ENCODE measurements around the gene KLF16.

Gene KLF16

DNA sequence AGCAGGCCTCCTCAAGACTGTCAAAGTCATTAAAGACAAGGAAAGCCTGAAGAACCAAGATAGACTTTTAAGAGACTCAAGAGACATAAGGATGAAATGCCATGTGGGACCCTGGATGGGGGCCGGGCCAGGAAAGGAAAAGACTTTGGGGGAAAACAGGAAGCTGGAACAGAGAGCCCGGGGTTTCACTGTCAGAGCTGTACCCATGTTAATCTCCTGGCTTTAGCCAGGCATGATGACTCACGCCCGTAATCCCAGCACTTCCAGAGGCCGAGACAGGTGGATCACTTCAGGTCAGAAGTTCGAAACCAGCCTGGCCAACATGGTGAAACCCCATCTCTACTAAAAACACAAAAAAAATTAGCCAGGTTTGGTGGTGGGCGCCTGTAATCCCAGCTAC, 5.6 kb upstream of the KLF16 start:
- DNase-seq (ENCODE audit: low read depth in 3 of 3): no peak

GRCh38 chr19:1867349-1867724, 4.0 kb upstream of the KLF16 start:
- no peak for DNase-seq (ENCODE audit: low read depth in 3 of 3)

DNA sequence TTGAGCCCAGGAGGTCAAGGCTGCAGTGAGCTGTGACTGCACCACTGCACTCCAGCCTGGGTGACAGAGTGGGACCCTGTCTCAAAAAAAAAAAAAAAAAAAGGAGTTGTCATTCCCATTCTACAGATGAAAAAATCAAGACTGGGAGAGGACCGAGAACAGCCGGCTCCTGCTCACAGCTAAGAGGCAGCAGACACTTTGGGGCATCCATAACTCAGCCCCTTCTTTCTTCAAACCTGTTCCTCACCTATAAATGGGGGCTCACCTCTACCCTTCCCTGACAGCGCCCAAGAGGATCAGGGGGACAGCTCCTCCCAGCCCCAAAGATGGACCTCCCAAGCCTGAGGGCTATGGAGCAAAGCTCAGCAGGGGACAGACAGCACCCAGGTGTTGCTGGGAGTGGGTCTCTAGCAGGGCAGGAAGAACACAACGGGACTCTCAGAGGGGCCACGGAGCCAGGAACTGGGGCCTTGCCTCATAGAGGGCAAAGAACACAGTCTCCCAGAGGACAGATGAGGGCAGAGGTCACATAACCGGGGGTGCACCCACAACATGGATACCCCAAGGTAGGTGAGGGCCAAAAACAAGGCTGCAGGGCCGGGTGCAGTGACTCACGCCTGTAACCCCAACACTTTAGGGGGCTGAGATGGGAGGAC, 3.4 kb upstream of the KLF16 start:
- DNase-seq (ENCODE audit: low read depth in 3 of 3): no peak

DNA sequence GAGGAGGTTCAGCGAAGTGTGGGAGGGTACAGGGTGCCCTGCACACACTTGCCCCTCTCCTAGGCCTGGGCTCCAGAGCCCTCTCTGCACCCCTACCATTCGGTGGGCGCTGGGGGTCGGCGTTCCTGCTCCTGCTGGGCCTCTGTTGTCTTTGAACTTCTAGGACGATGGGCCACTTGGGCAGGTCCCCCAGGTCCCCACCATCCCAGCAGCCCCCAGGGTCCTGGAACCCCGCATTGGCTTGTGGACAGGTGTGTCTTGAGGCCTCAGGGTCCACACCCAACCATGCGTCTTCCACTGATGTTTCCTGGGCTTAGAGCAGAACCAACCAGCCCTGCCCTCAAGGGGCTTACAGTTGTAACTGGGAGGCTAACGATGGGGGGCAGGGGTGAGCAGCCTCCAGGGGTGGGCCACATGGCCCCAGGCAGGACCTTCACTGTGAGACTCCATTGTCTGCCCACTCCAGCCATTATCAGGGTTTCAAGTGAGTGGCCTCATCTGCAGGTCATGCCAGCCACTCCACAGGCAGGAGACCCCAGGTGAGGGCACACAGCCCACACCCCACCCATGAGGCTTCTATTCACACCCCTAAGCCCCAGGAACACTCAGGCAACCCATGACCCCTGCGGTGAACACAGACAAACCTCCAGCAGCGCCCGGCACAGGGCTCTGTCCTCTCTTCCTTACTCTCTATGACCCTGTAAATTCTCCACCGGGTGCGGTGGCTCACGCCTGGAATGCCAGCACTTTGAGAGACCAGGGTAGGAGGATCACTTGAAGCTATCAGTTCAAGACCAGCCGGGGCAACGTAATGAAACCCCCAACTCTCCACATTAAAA, 2.0 kb upstream of the KLF16 start:
- no peak for DNase-seq (ENCODE audit: low read depth in 3 of 3)

DNA sequence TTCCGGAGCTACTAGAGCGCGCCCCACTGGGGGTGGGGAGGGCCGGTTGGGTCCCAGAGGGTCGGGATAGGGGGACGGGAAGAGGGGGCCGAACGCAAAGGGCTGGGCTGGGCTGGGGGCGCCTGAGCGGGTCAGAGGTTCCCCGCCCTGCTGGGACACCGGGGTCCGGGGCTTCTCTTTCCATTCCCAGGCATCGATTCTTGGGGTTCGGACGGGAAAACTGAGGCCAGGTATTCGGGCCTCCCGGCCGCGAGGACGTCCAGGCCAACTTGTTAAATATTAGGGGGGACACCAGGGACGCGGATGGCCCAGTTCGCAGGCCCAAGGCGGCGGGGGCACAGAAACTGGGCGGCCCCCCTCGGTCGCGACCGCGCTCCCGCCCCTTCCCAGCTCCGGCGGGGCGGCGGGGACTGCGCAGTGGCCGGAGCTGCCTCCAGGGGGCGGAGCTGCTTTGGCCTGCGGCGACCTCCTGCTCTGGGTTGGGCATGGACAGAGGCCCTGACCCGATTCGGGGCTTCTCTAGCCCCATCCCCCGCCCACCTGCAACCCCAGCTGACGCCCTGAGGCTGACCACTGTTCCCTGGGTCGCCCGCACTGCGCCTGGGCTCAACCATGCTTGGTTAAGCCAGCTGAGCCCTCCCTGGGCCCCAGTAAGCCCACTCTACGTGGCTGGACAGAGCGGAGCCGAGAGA, 1.2 kb upstream of the KLF16 start:
- peak in 2 of 3 experiments; percentile 37 to 55 for DNase-seq (ENCODE audit: low read depth in 3 of 3)

DNA sequence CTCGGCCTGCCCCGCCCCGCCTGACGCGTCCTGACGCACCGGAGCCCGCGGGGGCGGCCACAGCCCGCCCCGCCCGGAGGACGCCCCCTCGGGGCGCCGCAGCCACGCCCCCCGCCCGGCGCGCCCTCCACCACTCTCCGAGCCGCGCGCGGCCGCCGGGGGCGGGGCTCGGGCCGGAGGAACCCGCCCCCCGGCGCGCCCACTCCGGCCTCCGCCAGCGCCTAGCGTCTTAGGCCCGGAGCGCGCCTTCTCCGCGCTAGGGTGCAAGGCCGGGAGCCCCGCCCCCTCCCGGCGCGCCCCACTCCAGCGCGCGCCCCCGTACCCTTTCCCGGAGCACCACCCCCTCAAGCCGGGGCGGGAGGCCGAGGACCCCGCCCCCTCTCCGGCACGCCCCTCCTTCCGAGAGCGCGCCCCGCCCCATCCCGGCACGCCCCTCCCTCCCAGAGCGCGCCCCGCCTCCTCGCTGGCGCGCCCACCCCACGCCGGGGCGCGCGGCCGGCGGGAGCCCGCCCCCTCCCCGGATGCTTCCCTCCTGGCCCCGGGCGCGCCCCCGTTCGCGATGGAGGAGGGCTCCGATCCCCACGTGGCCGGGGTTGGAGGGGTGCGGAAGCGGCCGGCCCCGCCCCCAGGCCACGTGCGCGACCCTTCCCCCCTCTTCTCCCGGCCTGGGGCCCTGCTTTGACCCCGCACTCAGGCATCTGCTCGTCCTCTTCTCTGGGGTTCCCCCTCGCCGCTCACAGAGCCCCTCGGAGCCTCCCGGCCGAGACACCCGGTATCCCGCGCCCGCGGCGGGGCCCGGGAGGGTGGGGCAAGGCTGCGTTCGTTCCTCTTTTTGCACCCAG, 480 bp upstream of the KLF16 start:
- DNase-seq (ENCODE audit: low read depth in 3 of 3): peak; percentile 90 to 92 (median 91)

DNA sequence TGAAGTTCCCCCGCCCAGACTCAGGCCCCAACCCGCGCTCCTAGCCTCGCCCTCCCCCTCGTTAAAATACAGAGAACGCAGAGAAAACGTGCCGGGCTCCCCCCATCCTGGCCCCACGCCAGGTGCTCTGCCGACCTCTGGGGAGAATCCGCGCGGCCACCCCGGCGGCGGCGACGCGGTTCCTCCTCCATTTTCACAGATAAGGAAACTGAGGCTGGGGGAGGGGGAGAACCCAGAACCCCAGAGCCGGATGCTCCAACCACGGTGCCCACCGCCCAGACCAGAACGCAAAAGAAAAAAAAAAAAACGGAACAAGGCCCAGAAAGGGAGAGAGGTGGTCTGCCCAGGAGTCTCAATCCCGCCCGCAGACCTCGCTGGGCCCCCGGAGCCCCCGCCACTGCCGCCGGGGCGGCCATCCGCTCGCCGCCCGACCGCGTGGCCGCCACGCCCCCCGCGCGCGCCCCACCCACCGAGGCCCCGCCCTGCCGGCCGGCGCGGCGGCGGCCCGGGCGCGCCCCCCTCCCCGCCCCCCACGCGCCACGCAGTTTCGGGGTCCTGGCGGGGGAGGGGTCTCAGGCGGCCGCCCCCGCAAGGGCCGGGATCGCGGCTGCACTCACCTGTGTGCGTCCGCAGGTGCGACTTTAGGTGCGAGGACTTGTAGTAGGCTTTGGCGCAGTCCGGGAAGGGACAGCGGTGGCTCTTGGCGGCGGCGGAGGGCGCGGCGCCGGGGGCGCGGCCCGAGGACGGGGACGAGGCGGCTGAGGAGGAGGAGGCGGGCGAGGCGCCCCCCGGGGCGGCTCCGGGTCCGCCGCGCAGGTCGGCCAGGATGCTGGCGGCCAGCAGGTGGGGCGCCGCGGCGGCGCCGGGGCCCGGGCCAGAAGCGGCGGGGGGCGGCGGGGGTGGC, 703 bp downstream of the KLF16 start:
- DNase-seq (ENCODE audit: low read depth in 3 of 3): peak in 1 of 3 experiments; percentile 58

DNA sequence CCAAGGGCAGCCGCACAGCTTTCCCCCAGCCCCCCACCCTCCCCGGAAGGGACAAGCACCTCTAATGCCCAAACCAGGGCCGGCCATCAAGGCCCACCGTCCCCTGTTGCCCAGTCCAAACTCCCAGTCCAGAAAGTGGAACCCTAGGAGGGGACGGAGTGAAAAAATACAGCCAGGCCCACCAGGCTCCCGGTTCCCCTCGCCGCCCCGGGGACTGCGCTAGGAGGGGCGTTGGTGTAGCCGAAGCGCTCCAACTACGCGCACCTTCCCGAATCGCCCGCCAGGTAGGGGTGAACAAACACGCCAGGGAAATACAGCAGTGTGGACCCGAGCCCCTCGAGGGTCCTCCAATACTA, 1.3 kb downstream of the KLF16 start:
- no peak for DNase-seq (ENCODE audit: low read depth in 3 of 3)

DNA sequence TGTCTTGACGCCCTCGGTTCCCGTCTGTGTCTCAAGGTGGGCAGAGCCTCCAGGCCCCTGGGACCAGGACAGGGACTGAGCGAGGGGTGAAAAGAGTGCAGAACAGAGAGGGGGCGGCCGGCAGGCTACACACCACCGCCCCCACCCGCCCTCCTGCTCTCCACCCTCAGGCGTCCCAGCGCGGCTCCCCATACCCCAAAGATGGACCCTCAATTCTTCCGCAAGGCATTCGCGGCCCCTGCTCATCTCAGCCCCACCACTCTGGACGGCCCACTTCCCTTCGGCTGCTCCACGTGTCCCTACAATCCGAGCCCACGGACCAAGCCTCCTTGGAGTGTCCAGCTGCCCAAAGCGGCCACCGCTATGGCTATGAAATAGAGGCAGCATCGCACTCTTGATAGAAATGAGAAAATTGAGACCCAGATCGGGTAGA, 1.8 kb downstream of the KLF16 start:
- DNase-seq (ENCODE audit: low read depth in 3 of 3): no peak

DNA sequence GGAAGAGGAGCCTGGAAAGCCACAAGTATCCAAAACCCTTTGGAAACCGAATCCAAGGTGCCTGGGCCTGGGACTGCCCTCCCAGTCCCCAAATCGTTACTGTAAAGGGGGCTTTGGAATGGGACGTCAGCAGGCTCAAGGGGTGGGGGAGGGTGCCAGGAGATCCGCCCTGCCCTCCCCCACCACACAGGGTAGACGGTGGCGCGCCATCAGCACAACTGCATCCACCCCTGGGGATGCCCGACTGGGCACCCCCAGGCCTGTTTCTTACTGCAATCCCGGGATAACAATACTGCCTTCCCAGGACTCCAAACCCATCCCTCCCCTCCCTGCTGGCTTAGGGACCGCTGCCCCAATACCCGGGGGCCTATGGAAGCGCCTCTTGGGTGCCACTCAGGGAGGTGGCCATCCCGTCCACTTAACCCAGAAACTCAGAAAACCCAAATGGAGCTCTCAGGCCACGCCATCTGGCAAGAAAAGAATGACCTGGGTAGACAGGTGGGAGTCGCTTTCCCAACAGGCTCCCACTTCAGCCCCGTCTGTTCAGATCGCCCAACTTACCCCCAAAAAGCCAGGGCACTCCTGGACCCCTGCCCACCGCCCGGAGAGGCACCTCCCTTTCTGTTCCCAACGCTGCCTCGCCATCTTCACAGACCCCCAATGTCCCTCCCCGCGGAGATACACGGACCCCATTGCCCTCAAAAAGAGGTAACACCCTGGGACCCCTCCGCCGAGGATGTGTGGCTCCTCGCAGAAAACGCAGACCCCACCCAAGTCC, 2.4 kb downstream of the KLF16 start:
- no peak for DNase-seq (ENCODE audit: low read depth in 3 of 3)

GRCh38 chr19:1860042-1860775, 3.2 kb downstream of the KLF16 start:
- DNase-seq (ENCODE audit: low read depth in 3 of 3): peak in 1 of 3 experiments; percentile 52

DNA sequence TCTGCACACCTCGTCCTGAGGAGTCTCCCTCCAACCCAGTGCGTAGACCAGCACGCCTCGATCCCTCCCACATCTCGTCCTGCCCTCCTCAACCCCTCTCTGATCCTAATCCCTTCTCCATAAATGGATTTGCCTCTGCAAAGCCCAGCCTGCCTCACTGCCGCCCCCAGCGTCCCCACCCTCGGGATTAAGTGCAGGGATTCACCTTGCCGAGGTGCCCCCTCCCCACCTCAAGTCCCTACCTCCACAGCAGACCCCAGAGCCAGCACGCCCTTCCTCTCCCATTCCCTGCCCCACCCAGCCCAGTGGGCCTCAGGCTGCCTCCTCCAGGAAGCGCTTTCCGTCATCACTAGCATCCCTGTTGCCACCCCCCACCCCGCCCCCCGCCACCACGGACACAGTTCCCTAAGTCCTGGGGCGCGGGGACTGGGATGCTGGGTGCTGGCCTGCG, 4.0 kb downstream of the KLF16 start:
- no peak for DNase-seq (ENCODE audit: low read depth in 3 of 3)

DNA sequence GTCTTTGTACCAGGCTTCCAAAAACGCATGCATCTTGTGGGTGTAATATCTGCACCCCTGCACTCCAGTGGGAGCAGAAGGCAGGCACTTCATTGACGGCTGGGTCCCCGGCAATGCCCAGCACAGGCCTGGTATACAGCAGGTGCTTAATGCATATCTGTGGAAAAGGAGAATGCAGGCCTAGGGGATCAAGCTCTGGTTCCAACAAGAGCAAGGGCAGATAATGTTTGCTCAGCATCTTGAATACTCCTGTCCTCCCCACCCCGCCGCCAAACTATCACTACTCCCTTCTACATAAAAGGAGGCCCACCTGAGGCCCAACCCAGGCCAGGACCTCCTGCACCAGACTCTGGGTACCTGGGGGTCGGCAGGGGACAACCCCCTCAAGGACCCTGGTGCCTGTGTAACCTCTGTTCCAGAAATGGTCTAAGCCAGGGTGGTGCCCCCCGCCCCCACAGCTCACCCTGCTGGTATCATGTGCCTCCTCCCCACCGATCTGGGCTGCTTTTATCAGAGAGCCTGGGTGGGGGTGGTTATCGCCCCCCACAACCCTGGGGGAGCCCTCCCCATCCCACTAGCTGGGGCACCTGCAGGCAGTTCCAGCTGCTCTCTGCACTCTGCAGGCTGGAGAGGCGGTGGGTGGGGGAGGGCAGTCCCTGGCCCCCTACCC, 4.8 kb downstream of the KLF16 start:
- DNase-seq (ENCODE audit: low read depth in 3 of 3): no peak

DNA sequence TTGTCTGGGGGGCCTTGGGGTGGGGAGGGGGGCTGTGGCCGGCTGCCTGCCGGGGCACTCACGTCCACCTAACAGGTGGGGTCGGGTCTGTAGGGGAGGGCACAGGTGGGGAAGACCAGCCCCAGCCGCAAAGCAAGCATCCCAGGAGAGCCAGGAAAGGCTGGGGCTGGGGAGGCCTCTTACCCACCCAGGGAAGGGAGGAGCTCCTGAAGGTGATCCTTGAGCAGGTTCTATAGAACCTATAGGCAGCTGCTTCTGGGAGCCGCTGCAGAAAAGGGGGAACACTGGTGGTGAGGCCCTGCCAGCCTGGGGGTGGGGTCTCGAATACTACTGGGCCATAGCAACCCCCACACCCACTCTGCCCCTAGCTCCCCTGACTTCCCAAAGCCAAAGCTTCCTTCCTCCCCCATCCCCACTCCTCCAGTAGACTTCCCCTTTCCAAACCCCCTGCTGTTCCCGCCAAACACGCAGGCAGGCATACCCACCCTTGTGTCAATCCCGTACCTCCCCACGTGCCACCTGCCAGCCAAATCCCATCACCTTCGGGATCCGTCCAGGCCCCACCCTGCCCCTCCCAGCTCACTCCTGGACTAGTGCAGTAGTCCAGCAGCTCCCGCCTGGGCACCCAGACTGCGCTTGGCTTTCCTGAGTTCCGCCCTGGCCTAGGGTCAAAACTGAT, 5.6 kb downstream of the KLF16 start:
- DNase-seq (ENCODE audit: low read depth in 3 of 3): no peak

GRCh38 chr19:1856698-1857603, 6.4 kb downstream of the KLF16 start:
- peak in 1 of 3 experiments; percentile 42 for DNase-seq (ENCODE audit: low read depth in 3 of 3)

DNA sequence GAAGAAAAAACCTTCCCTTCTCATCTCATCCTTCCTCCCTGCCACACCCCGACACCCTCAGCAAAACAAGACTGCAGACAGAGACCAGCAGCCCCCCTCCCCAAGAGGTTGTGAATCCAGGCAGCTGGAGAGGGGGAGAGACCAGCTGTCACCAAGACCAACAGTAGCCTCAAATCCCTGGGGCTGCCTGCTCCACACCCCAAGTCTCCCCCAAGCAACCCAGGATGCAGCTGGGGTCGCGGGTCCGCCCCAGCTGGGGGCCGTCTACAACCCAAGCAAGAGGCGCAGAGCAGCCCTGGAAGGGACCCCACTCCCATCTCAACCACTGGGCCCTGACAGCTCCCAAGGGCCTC, 7.1 kb downstream of the KLF16 start:
- DNase-seq (ENCODE audit: low read depth in 3 of 3): no peak

GRCh38 chr19:1855828-1856255, 7.5 kb downstream of the KLF16 start:
- DNase-seq (ENCODE audit: low read depth in 3 of 3): no peak
